PC-9 (cell line): Measurements from ENCODE around the gene CRB2.

Source experiments
- EZH2 ChIP-seq: fragments of 200-600 bp; sonication (generic); IDR thresholded peaks from 2 replicates; pipeline ENCODE4 v1.8.0; 2017; ENCODE audit warnings: antibody characterized with exemption, low read depth
- TF ChIP-seq, protein P1 (sequence below): fragments of 200-600 bp; sonication (generic); conservative IDR thresholded peaks from 2 replicates; pipeline ENCODE4 v1.6.1; 2017; ENCODE audit warnings: mixed run types, antibody characterized with exemption, mild to moderate bottlenecking, moderate library complexity

DNA sequence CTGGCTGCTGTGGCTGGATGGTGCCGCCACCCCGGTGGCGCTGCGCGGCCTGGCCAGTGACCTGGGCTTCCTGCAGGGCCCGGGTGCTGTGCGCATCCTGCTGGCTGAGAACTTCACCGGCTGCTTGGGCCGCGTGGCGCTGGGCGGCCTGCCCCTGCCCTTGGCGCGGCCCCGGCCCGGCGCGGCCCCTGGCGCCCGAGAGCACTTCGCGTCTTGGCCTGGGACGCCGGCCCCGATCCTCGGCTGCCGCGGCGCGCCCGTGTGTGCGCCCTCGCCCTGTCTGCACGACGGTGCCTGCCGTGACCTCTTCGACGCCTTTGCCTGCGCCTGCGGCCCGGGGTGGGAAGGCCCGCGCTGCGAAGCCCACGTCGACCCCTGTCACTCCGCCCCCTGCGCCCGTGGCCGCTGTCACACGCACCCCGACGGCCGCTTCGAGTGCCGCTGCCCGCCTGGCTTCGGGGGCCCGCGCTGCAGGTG is 17.5 kb downstream of the CRB2 start:
- TF ChIP-seq, protein P1, sequence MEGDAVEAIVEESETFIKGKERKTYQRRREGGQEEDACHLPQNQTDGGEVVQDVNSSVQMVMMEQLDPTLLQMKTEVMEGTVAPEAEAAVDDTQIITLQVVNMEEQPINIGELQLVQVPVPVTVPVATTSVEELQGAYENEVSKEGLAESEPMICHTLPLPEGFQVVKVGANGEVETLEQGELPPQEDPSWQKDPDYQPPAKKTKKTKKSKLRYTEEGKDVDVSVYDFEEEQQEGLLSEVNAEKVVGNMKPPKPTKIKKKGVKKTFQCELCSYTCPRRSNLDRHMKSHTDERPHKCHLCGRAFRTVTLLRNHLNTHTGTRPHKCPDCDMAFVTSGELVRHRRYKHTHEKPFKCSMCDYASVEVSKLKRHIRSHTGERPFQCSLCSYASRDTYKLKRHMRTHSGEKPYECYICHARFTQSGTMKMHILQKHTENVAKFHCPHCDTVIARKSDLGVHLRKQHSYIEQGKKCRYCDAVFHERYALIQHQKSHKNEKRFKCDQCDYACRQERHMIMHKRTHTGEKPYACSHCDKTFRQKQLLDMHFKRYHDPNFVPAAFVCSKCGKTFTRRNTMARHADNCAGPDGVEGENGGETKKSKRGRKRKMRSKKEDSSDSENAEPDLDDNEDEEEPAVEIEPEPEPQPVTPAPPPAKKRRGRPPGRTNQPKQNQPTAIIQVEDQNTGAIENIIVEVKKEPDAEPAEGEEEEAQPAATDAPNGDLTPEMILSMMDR = no peak
- no peak for TF ChIP-seq EZH2
